H9 (cell line): ENCODE measurements around the gene TSSK2. TPM values are rescaled to one million over a fixed set of nuclear protein-coding genes. Genes with fewer than 3 reads are reported as not detected.

Source experiments
- DNase-seq: peaks from one replicate; pipeline ENCODE4 v3.0.0-alpha.2; 2017
- H2AFZ ChIP-seq: one replicate; pipeline ENCODE4 v1.6.1; 2013; ENCODE audit warnings: mild to moderate bottlenecking, low read length, control low read depth, moderate library complexity
- H2AK5ac ChIP-seq: 2 replicates; pipeline ENCODE4 v1.6.1; 2013; ENCODE audit warnings: low read length, control low read depth, mixed read lengths; ENCODE audit not compliant: insufficient read length
- H2BK120ac ChIP-seq: one replicate; pipeline ENCODE4 v1.6.1; 2013; ENCODE audit warnings: low read depth, mild to moderate bottlenecking, low read length, control low read depth, inconsistent platforms; ENCODE audit not compliant: poor library complexity, severe bottlenecking
- H2BK12ac ChIP-seq: 2 replicates; pipeline ENCODE4 v1.6.1; 2013; ENCODE audit warnings: low read length, control low read depth, mixed read lengths, low read depth; ENCODE audit not compliant: insufficient read length
- H2BK15ac ChIP-seq: 2 replicates; pipeline ENCODE4 v1.6.1; 2013; ENCODE audit warnings: low read depth, low read length, control low read depth
- H2BK20ac ChIP-seq: one replicate; pipeline ENCODE4 v1.6.1; 2013; ENCODE audit warnings: low read depth, mild to moderate bottlenecking, low read length, control low read depth, inconsistent platforms; ENCODE audit not compliant: poor library complexity, severe bottlenecking
- H2BK5ac ChIP-seq: 2 replicates; pipeline ENCODE4 v1.6.1; 2013; ENCODE audit warnings: low read length, control low read depth, mixed read lengths; ENCODE audit not compliant: insufficient read length
- H3K14ac ChIP-seq: 2 replicates; pipeline ENCODE4 v1.6.1; 2013; ENCODE audit warnings: low read length, control low read depth; ENCODE audit not compliant: insufficient read depth
- H3K18ac ChIP-seq: 2 replicates; pipeline ENCODE4 v1.6.1; 2013; ENCODE audit warnings: low read depth, mild to moderate bottlenecking, mixed read lengths, low read length, control low read depth; ENCODE audit not compliant: insufficient read length
- H3K23ac ChIP-seq: 2 replicates; pipeline ENCODE4 v1.6.1; 2013; ENCODE audit warnings: low read length, control low read depth, mixed read lengths, low read depth; ENCODE audit not compliant: insufficient read length
- H3K23me2 ChIP-seq: 2 replicates; pipeline ENCODE4 v1.6.1; 2013; ENCODE audit warnings: low read depth, mild to moderate bottlenecking, mixed read lengths, low read length, control low read depth; ENCODE audit not compliant: insufficient read length, poor library complexity, severe bottlenecking
- H3K27ac ChIP-seq: 2 replicates; pipeline ENCODE4 v1.5.1; 2013; ENCODE audit warnings: low read length, control low read depth, mixed read lengths, low read depth; ENCODE audit not compliant: insufficient read length
- H3K27me3 ChIP-seq: 2 replicates; pipeline ENCODE4 v1.6.1; 2013; ENCODE audit warnings: low read length, control low read depth, inconsistent platforms; ENCODE audit not compliant: insufficient read depth
- H3K4ac ChIP-seq: 2 replicates; pipeline ENCODE4 v1.6.1; 2013; ENCODE audit warnings: low read depth, mild to moderate bottlenecking, control low read depth, inconsistent platforms, low read length, moderate library complexity
- H3K4me1 ChIP-seq: 2 replicates; pipeline ENCODE4 v1.6.1; 2013; ENCODE audit warnings: low read length, control low read depth, inconsistent platforms; ENCODE audit not compliant: insufficient read depth
- H3K4me2 ChIP-seq: 2 replicates; pipeline ENCODE4 v1.6.1; 2013; ENCODE audit warnings: low read length, control low read depth, mixed read lengths; ENCODE audit not compliant: insufficient read length, insufficient read depth
- H3K56ac ChIP-seq: 2 replicates; pipeline ENCODE4 v1.6.1; 2013; ENCODE audit warnings: low read depth, mild to moderate bottlenecking, mixed read lengths, low read length, control low read depth; ENCODE audit not compliant: insufficient read length
- H3K79me1 ChIP-seq: 2 replicates; pipeline ENCODE4 v1.6.1; 2013; ENCODE audit warnings: low read depth, mild to moderate bottlenecking, moderate library complexity, low read length, control low read depth, inconsistent platforms; ENCODE audit not compliant: insufficient read depth, poor library complexity, severe bottlenecking
- H3K79me2 ChIP-seq: 2 replicates; pipeline ENCODE4 v1.6.1; 2013; ENCODE audit warnings: low read length, control low read depth, inconsistent platforms; ENCODE audit not compliant: insufficient read depth
- H3K9ac ChIP-seq: 2 replicates; pipeline ENCODE4 v1.6.1; 2013; ENCODE audit warnings: low read length, control low read depth, mixed read lengths; ENCODE audit not compliant: insufficient read length; ENCODE audit errors: extremely low read depth
- H3K9me3 ChIP-seq: one replicate; pipeline ENCODE4 v1.6.1; 2013; ENCODE audit warnings: low read depth, low read length, inconsistent platforms; ENCODE audit not compliant: control insufficient read depth
- H3T11ph ChIP-seq: one replicate; pipeline ENCODE4 v1.6.1; 2013; ENCODE audit warnings: mild to moderate bottlenecking, low read length, control low read depth, inconsistent platforms
- H4K20me1 ChIP-seq: one replicate; pipeline ENCODE4 v1.6.1; 2013; ENCODE audit not compliant: control insufficient read depth, insufficient read length, insufficient read depth
- H4K5ac ChIP-seq: 2 replicates; pipeline ENCODE4 v1.6.1; 2013; ENCODE audit warnings: low read depth, mild to moderate bottlenecking, mixed read lengths, low read length, control low read depth; ENCODE audit not compliant: insufficient read length
- H4K8ac ChIP-seq: replicated peaks from 2 replicates; pipeline ENCODE4 v1.6.1; 2013; ENCODE audit warnings: low read length, control low read depth, mixed read lengths, low read depth; ENCODE audit not compliant: insufficient read length
- H4K91ac ChIP-seq: 2 replicates; pipeline ENCODE4 v1.6.1; 2013; ENCODE audit warnings: low read depth, mild to moderate bottlenecking, moderate library complexity, mixed read lengths, low read length, control low read depth; ENCODE audit not compliant: insufficient read length
- H3K27ac Mint-ChIP-seq, 3 experiments: 2 replicates in 2 of 3; 3 replicates in 1 of 3; pipeline ENCODE4 v1.8.0; 2020 to 2021; ENCODE audit warnings: mixed read lengths in 3 of 3, mild to moderate bottlenecking in 1 of 3, moderate library complexity in 1 of 3
- H3K27me3 Mint-ChIP-seq: 2 replicates; pipeline ENCODE4 v1.8.0; 2021; ENCODE audit warnings: low read depth, mild to moderate bottlenecking, moderate library complexity, mixed read lengths
- H3K36me3 Mint-ChIP-seq, 3 experiments: 2 replicates in 2 of 3; 3 replicates in 1 of 3; pipeline ENCODE4 v1.8.0; 2020 to 2021; ENCODE audit warnings: low read depth in 3 of 3, mixed read lengths in 3 of 3; ENCODE audit not compliant: insufficient read depth in 1 of 3
- H3K4me1 Mint-ChIP-seq, 2 experiments: 2 replicates each; pipeline ENCODE4 v1.8.0; 2020; ENCODE audit warnings: mixed read lengths in 2 of 2
- H3K4me3 Mint-ChIP-seq, 2 experiments: 2 replicates in 1 of 2; 3 replicates in 1 of 2; pipeline ENCODE4 v1.8.0; 2020 to 2021; ENCODE audit warnings: mild to moderate bottlenecking in 2 of 2, mixed read lengths in 2 of 2, moderate library complexity in 1 of 2
- H3K9me3 Mint-ChIP-seq, 2 experiments: 2 replicates in 1 of 2; 3 replicates in 1 of 2; pipeline ENCODE4 v1.8.0; 2020; ENCODE audit warnings: mild to moderate bottlenecking in 2 of 2, mixed read lengths in 2 of 2, moderate library complexity in 1 of 2
- CTCF ChIP-seq: fragments of 200-600 bp; sonication (generic); conservative IDR thresholded peaks from 3 replicates; pipeline ENCODE4 v1.8.0; 2021; ENCODE audit warnings: antibody characterized with exemption, mild to moderate bottlenecking
- WGBS: extraction: QIAGEN DNeasy Blood & Tissue Kit; methylation state at CpG from one replicate; pipeline ENCODE4 v1.1.7; 2013; ENCODE audit warnings: missing lambda C conversion rate, low lambda C conversion rate, mixed read lengths; ENCODE audit not compliant: insufficient read length; ENCODE audit errors: extremely low coverage; 5-methylcytosine and 5-hydroxymethylcytosine counted together
- total RNA-seq: library from RNA; stranded (reverse); gene quantifications from 2 replicates; pipeline ENCODE4 v1.2.1, GENCODE V29; 2021

Gene TSSK2
- total RNA-seq, 1 experiment from 2014 or later = not detected

- no peaks in the 10 kb centered on the region for H3K9me3 ChIP-seq
- no peak overlapping the region for H4K8ac ChIP-seq
- H2BK12ac ChIP-seq = no peak overlapping the region
- H3K23ac ChIP-seq = no peak overlapping the region
- H2AFZ ChIP-seq = no peak overlapping the region
- no peak for TF ChIP-seq CTCF
- H3K27ac Mint-ChIP-seq = peak overlapping the region in 2 of 3 experiments; percentile 40 to 55; a peak in 2 of 7 replicates
- no peak overlapping the region for H2BK120ac ChIP-seq
- H3K23me2 ChIP-seq = peaks cover 20% of the 10 kb centered on the region
- no peak overlapping the region for H2AK5ac ChIP-seq
- peaks cover 10% of the 10 kb centered on the region; the same call in 1 of the 2 replicates for H3K79me2 ChIP-seq
- peaks cover 6% of the 10 kb centered on the region for H3K79me1 ChIP-seq
- H3K27ac ChIP-seq = peak overlapping the region; percentile 2
- peaks cover 14% of the 10 kb centered on the region for H3K27me3 Mint-ChIP-seq
- no peak overlapping the region for H3K4me3 Mint-ChIP-seq
- no peak overlapping the region for H3K9ac ChIP-seq
- no peak for DNase-seq
- H4K91ac ChIP-seq = no peak overlapping the region
- WGBS = no CpG with 5 or more reads among the region's 7 CpGs
- peaks cover 3% of the 10 kb centered on the region; the same call in 1 of the 2 replicates for H3K4me1 ChIP-seq
- H4K20me1 ChIP-seq = peaks cover 2% of the 10 kb centered on the region
- no peak overlapping the region for H2BK15ac ChIP-seq
- H3K9me3 Mint-ChIP-seq = no peaks in the 10 kb centered on the region
- no peak overlapping the region for H3K18ac ChIP-seq
- no peak overlapping the region for H3T11ph ChIP-seq
- no peak overlapping the region for H2BK5ac ChIP-seq
- H3K27me3 ChIP-seq = peaks cover 2% of the 10 kb centered on the region; the same call in 1 of the 2 replicates
- peaks cover 48 to 54% of the 10 kb centered on the region in 2 experiments for H3K4me1 Mint-ChIP-seq
- H4K5ac ChIP-seq = no peak overlapping the region
- no peak overlapping the region for H3K4me2 ChIP-seq
- no peak overlapping the region for H3K14ac ChIP-seq
- no peak overlapping the region; the same call in 1 of the 2 replicates for H3K4ac ChIP-seq
- no peak overlapping the region for H3K56ac ChIP-seq
- H3K36me3 Mint-ChIP-seq = peaks cover 0 to 22% (median 15%) of the 10 kb centered on the region in 3 experiments; a peak in 5 of 7 replicates
- H2BK20ac ChIP-seq = no peak overlapping the region
Observed at GRCh38 chr22:19175026-19175601, 44.0 kb downstream of the TSSK2 start.
